Heart left ventricle (tissue), 16 donors: ENCODE results near the gene ROPN1L. TPM values are rescaled to one million over a fixed set of nuclear protein-coding genes. Genes with fewer than 3 reads are reported as not detected.
"Not testable (repeated sequence)": the region's sequence is repeated elsewhere in the genome, so short reads cannot be mapped to it uniquely, and the experiment has no call there.

ENCODE experiments used
- ATAC-seq, 4 donors: fragments of 200-7000 bp; cut with Tn5 transposase; one replicate each; pipeline ENCODE4 v1.9.1; 2020 to 2022; ENCODE audit warnings: moderate library complexity in 4 of 4, mild to moderate bottlenecking in 3 of 4, moderate number of reproducible peaks in 1 of 4
- DNase-seq, 5 donors: peaks; one replicate each; pipeline ENCODE4 v3.0.0-alpha.2; 2020
- H3K27ac ChIP-seq, 12 donors: fragments of 200-600 bp; sonication (generic) in 4 of 12; one replicate each; pipeline versions ENCODE4 v1.5.0 to v1.8.0; 2016 to 2022; ENCODE audit warnings: mild to moderate bottlenecking in 2 of 12
- H3K27me3 ChIP-seq, 9 donors: fragments of 200-600 bp; sonication (generic) in 2 of 9; one replicate each; pipeline versions ENCODE4 v1.5.1 to v1.8.0; 2016 to 2022; ENCODE audit warnings: mild to moderate bottlenecking in 3 of 9
- H3K36me3 ChIP-seq, 9 donors: fragments of 200-600 bp; sonication (generic) in 2 of 9; one replicate each; pipeline versions ENCODE4 v1.5.0 to v1.8.0; 2018 to 2022; ENCODE audit warnings: mild to moderate bottlenecking in 2 of 9
- H3K4me1 ChIP-seq, 12 donors: fragments of 200-600 bp; sonication (generic) in 4 of 12; one replicate each; pipeline versions ENCODE4 v1.5.0 to v1.8.0; 2016 to 2022; ENCODE audit warnings: mild to moderate bottlenecking in 3 of 12
- H3K4me3 ChIP-seq, 12 donors: fragments of 200-600 bp; sonication (generic) in 4 of 12; one replicate each; pipeline versions ENCODE4 v1.5.0 to v1.8.0; 2017 to 2022; ENCODE audit warnings: mild to moderate bottlenecking in 9 of 12, moderate library complexity in 4 of 12
- H3K9me3 ChIP-seq, 12 donors: fragments of 200-600 bp; sonication (generic) in 4 of 12; one replicate each; pipeline versions ENCODE4 v1.5.0 to v1.8.0; 2016 to 2022; ENCODE audit warnings: mild to moderate bottlenecking in 1 of 12
- CTCF ChIP-seq, 12 donors: fragments of 200-600 bp; sonication (generic) in 4 of 12; IDR thresholded peaks; one replicate each; pipeline versions ENCODE4 v1.5.0 to v1.8.0; 2018 to 2022; ENCODE audit warnings: antibody characterized with exemption in 12 of 12, mild to moderate bottlenecking in 5 of 12
- POLR2A ChIP-seq, 2 donors: fragments of 450-650 bp; IDR thresholded peaks; one replicate each; pipeline ENCODE4 v1.6.1; 2017; ENCODE audit warnings: antibody characterized with exemption in 2 of 2, mild to moderate bottlenecking in 2 of 2, moderate library complexity in 2 of 2
- WGBS, 4 donors: extraction: QIAGEN DNeasy Blood & Tissue Kit in 2 of 4; methylation state at CpG; one replicate each; pipeline versions ENCODE4 v1.1.5 to v1.1.7; 2013 to 2018; 5-methylcytosine and 5-hydroxymethylcytosine counted together
- intact Hi-C, 10 donors: fragments of 100-400 bp; cut with DNase I; formaldehyde crosslinking; loops; one replicate each; pipeline versions ENCODE4 v1.11.1 to v1.14.2; 2022
- long read RNA-seq, 3 donors: library from polyadenylated mRNA; unstranded; transcript quantifications; one replicate each; pipeline ENCODE4 v2.0.0, GENCODE V29; 2020 to 2021
- polyA plus RNA-seq, 2 donors: library from polyadenylated mRNA; stranded (reverse); fragments of 200-250 nt; gene quantifications; one replicate each; pipeline ENCODE4 v1.2.3, GENCODE V29; 2013
- total RNA-seq, 9 donors: library from RNA; depleted of rRNA in 2 of 9; stranded (reverse); fragments of >200 nt in 2 of 9; fragmentation: NEBNext Ultra II Directional in 3 of 9; extraction: Animal tissue kit (Norgen Biotek cat#: 25700) in 3 of 9; gene quantifications; one replicate each; pipeline versions ENCODE4 v1.1.0 to v1.2.4, GENCODE V29; 2016 to 2023
- donor health status: ischemic (EF 13 %, LVEDD 7.1; RV severe dilation, severe dysfunction).
- donor health status: healthy with polysubstance abuse.
- donor health status: DM: no; HTN: yes; CAD: no.
- donor health status: DM: no; HTN: no; CAD: no.
- donor health status: ischemic (EF 25% LVEDD 6.9; RV normal size, moderate dysfunction).
- donor health status: ischemic (EF 25% LVEDD 5.7; RV mildly dilated, moderate dysfunction).
- donor health status: healthy.
- donor health status: DM: yes; HTN: yes; CAD: no.
- donor health status: ischemic (EF 35%, LVEDD 5.7; RV mildly dilated, moderate dysfunction).
- donor health status: nonischemic (EF 11% LVEDD 7.7; RV severe dilation, severe dysfunction).
- donor health status: DM: yes; HTN: yes; CAD: no.
- donor health status: PGD.
- donor health status: ischemic (EF 29% LVEDD 5.4; RV normal size, mild dysfunction).
- donor health status: nonischemic (EF 23%, LVEDD 6.1; RV moderate dilation, normal function).

The ROPN1L gene
- under 1 TPM in 5 of 9 donors, not detected in 4; 0.40 to 0.81 (median 0.56) TPM for total RNA-seq
- polyA plus RNA-seq = under 1 TPM; 0.14 to 0.15 TPM
- long read RNA-seq, donor 1 = 0 reads
- long read RNA-seq, donor 2 = 0 reads
- long read RNA-seq, donor 3 = 0 reads

GRCh38 chr5:10441083-10441991, at the start of gene ROPN1L:
ROPN1L (plus strand) TSS chr5:10441879; CDS start chr5:10442168, 289 bp downstream.
- ATAC-seq (peak; percentile 95 to 99 (median 98)), DNase-seq (peak; percentile 86 to 94 (median 90))
- 1 to 2% (median 2%) methylated on average over 20 to 63 of the region's 63 CpGs for WGBS, 4 donors
- peaks cover 0 to 28% (median 5%) of the 10 kb centered on the region in 9 donors for H3K36me3 ChIP-seq
- H3K9me3 ChIP-seq = no peaks in the 10 kb centered on the region
- H3K4me1 ChIP-seq = peaks cover 0 to 49% (median 22%) of the 10 kb centered on the region in 12 donors
- TF ChIP-seq POLR2A (IDR thresholded peaks at IDR 0.05) (peak in 1 of 2 donors; percentile 71), CTCF (IDR thresholded peaks at IDR 0.05) (no peak)
- intact Hi-C loops = no loop called here
- H3K27ac ChIP-seq = peak within 1 kb of the TSS in 11 of 12 donors; percentile 41 to 78 (median 69)
- no peaks in the 10 kb centered on the region for H3K27me3 ChIP-seq
- peak within 1 kb of the TSS; percentile 44 to 77 (median 69) for H3K4me3 ChIP-seq

- peaks cover 0 to 100% (median 98%) of the 10 kb centered on the region in 9 donors for H3K36me3 ChIP-seq
- H3K4me3 ChIP-seq, H3K27me3 ChIP-seq, H3K4me1 ChIP-seq, DNase-seq, H3K9me3 ChIP-seq: not testable (repeated sequence)
- peak; percentile 74 to 86 (median 82) for ATAC-seq
- H3K27ac ChIP-seq = peak overlapping the region in 9 of 12 donors; percentile 0 to 57 (median 23)
- intact Hi-C loops = loop anchor here in 1 of 10 donors (5.0 kb wide), 1 partner anchor 40 kb away; the partner anchor contains the start of gene MARCHF6
- WGBS, 4 donors = 73 to 76% (median 74%) methylated on average over 6 of the region's 6 CpGs
Measured at GRCh38 chr5:10392567-10393328, 48.9 kb upstream of the ROPN1L start.

- H3K27me3 ChIP-seq = no peaks in the 10 kb centered on the region
- peaks cover 0 to 100% (median 98%) of the 10 kb centered on the region in 9 donors for H3K36me3 ChIP-seq
- peak overlapping the region in 7 of 12 donors; percentile 5 to 57 (median 25) for H3K27ac ChIP-seq
- no peak for TF ChIP-seq CTCF (IDR thresholded peaks at IDR 0.05)
- TF ChIP-seq POLR2A (IDR thresholded peaks at IDR 0.05) = no peak
- H3K4me3 ChIP-seq = no peak overlapping the region
- DNase-seq (no peak), ATAC-seq (no peak)
- WGBS, 4 donors = 75 to 86% (median 78%) methylated on average over 2 of the region's 2 CpGs
- no peaks in the 10 kb centered on the region for H3K9me3 ChIP-seq
- intact Hi-C loops = loop anchor here in 1 of 10 donors (5.0 kb wide), 1 partner anchor 41 kb away; the partner anchor contains the start of gene MARCHF6
- H3K4me1 ChIP-seq = peaks cover 0 to 8% (median 0%) of the 10 kb centered on the region in 12 donors
Measured at GRCh38 chr5:10393491-10393890, 48.2 kb upstream of the ROPN1L start.

- peak overlapping the region in 1 of 12 donors; percentile 16 for H3K27ac ChIP-seq
Measured at GRCh38 chr5:10396552-10396951, 45.1 kb upstream of the ROPN1L start.

More at GRCh38 chr5:10396552-10396951, 45.1 kb upstream of the ROPN1L start:
- intact Hi-C loops = no loop called here
- H3K27me3 ChIP-seq = no peaks in the 10 kb centered on the region
- no peak for DNase-seq
- peaks cover 0 to 29% (median 11%) of the 10 kb centered on the region in 12 donors for H3K4me1 ChIP-seq
- no peak overlapping the region for H3K4me3 ChIP-seq
- WGBS, 4 donors = 71 to 84% (median 78%) methylated on average over 5 of the region's 5 CpGs
- no peak for TF ChIP-seq CTCF (IDR thresholded peaks at IDR 0.05)
- TF ChIP-seq POLR2A (IDR thresholded peaks at IDR 0.05) = no peak
- no peak for ATAC-seq
- no peaks in the 10 kb centered on the region for H3K9me3 ChIP-seq
- peaks cover 0 to 96% (median 79%) of the 10 kb centered on the region in 9 donors for H3K36me3 ChIP-seq
